ENCODE data around the gene SLC36A2.

GRCh38 chr5:151288180-151288579 lies 59.2 kb downstream of the SLC36A2 start:
- TF ChIP-seq EZH2 (IDR thresholded peaks at IDR 0.05; ENCODE audit: low read length, unreplicated experiment) = no peak
- no peak for TF ChIP-seq EZH2phosphoT487 (IDR thresholded peaks at IDR 0.05; ENCODE audit: borderline replicate concordance, low read length)
